ENCODE measurements around the gene FFAR4. TPM values are rescaled to one million over a fixed set of nuclear protein-coding genes. Genes with fewer than 3 reads are reported as not detected.

FFAR4 gene
- total and polyA plus RNA-seq, 4 donors: 0.06 to 4.7 (median 1.4) TPM

- DNase-seq (no peak), ATAC-seq (ENCODE audit: insufficient read depth, low FRiP score) (no peak)
- Histone ChIP-seq H3K4me3 (no peak overlapping the region), H3K4me1 (ENCODE audit: control insufficient read depth in 5 of 5, insufficient read depth in 5 of 5, low read length in 5 of 5) (peaks cover 0 to 4% (median 0%) of the 10 kb centered on the region in 5 donors), H3K36me3 (ENCODE audit: control insufficient read depth in 4 of 4, insufficient read depth in 4 of 4, low read length in 4 of 4) (no peaks in the 10 kb centered on the region), H3K27me3 (ENCODE audit: control insufficient read depth in 3 of 3, insufficient read depth in 3 of 3, low read length in 2 of 3) (no peaks in the 10 kb centered on the region), H3K9ac (ENCODE audit: insufficient read depth in 1 of 2, low read length in 2 of 2) (no peak overlapping the region), H3K9me3 (ENCODE audit: control insufficient read depth in 4 of 4, insufficient read depth in 3 of 4, low read length in 3 of 4) (no peaks in the 10 kb centered on the region), H3K27ac (ENCODE audit: low read depth in 1 of 2, low read length in 1 of 2) (no peak overlapping the region)
- 92 to 93% methylated on average over 15 of the region's 15 CpGs for WGBS, 2 donors
- TF ChIP-seq, protein P1, sequence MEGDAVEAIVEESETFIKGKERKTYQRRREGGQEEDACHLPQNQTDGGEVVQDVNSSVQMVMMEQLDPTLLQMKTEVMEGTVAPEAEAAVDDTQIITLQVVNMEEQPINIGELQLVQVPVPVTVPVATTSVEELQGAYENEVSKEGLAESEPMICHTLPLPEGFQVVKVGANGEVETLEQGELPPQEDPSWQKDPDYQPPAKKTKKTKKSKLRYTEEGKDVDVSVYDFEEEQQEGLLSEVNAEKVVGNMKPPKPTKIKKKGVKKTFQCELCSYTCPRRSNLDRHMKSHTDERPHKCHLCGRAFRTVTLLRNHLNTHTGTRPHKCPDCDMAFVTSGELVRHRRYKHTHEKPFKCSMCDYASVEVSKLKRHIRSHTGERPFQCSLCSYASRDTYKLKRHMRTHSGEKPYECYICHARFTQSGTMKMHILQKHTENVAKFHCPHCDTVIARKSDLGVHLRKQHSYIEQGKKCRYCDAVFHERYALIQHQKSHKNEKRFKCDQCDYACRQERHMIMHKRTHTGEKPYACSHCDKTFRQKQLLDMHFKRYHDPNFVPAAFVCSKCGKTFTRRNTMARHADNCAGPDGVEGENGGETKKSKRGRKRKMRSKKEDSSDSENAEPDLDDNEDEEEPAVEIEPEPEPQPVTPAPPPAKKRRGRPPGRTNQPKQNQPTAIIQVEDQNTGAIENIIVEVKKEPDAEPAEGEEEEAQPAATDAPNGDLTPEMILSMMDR (IDR thresholded peaks at IDR 0.05; ENCODE audit: control extremely low read depth, extremely low read depth): no peak
Measured at GRCh38 chr10:93589648-93590562, 23.4 kb downstream of the FFAR4 start.

DNA sequence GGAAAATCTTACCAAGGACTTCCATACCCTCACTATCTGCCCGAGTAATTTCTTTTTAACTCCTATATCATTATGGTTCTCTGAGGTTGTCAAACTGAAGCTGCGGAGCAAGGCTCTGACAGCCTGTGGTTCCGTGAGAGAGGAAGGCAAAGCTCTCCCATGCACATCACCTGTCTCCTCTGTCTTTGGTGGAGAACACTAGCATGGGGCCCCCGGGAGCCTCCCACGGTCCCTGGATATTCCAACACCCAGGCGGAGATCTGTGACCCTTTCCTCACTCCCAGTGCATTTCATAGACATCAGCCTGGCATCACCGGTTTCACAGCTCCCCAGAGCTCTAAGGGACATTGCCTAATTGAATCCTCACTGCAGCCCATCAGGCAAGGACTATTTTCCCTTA is 24.2 kb downstream of the FFAR4 start:
- Histone ChIP-seq H3K4me1 (ENCODE audit: control insufficient read depth in 5 of 5, insufficient read depth in 5 of 5, low read length in 5 of 5) (peaks cover 0 to 4% (median 0%) of the 10 kb centered on the region in 5 donors), H3K4me3 (no peak overlapping the region), H3K27ac (ENCODE audit: low read depth in 1 of 2, low read length in 1 of 2) (no peak overlapping the region), H3K27me3 (ENCODE audit: control insufficient read depth in 3 of 3, insufficient read depth in 3 of 3, low read length in 2 of 3) (no peaks in the 10 kb centered on the region), H3K36me3 (ENCODE audit: control insufficient read depth in 4 of 4, insufficient read depth in 4 of 4, low read length in 4 of 4) (no peaks in the 10 kb centered on the region), H3K9ac (ENCODE audit: insufficient read depth in 1 of 2, low read length in 2 of 2) (no peak overlapping the region), H3K9me3 (ENCODE audit: control insufficient read depth in 4 of 4, insufficient read depth in 3 of 4, low read length in 3 of 4) (no peaks in the 10 kb centered on the region)
- DNase-seq (no peak), ATAC-seq (ENCODE audit: insufficient read depth, low FRiP score) (no peak)
- TF ChIP-seq, protein P1 (IDR thresholded peaks at IDR 0.05; ENCODE audit: control extremely low read depth, extremely low read depth): no peak
- 93% methylated on average over 7 of the region's 7 CpGs for WGBS, 2 donors

GRCh38 chr10:93591065-93591808 is 24.8 kb downstream of the FFAR4 start:
- TF ChIP-seq, protein P1 (IDR thresholded peaks at IDR 0.05; ENCODE audit: control extremely low read depth, extremely low read depth): no peak
- Histone ChIP-seq H3K9ac (ENCODE audit: insufficient read depth in 1 of 2, low read length in 2 of 2) (no peak overlapping the region), H3K4me3 (no peak overlapping the region), H3K4me1 (ENCODE audit: control insufficient read depth in 5 of 5, insufficient read depth in 5 of 5, low read length in 5 of 5) (peaks cover 0 to 4% (median 0%) of the 10 kb centered on the region in 5 donors), H3K36me3 (ENCODE audit: control insufficient read depth in 4 of 4, insufficient read depth in 4 of 4, low read length in 4 of 4) (no peaks in the 10 kb centered on the region), H3K27ac (ENCODE audit: low read depth in 1 of 2, low read length in 1 of 2) (no peak overlapping the region), H3K9me3 (ENCODE audit: control insufficient read depth in 4 of 4, insufficient read depth in 3 of 4, low read length in 3 of 4) (no peaks in the 10 kb centered on the region), H3K27me3 (ENCODE audit: control insufficient read depth in 3 of 3, insufficient read depth in 3 of 3, low read length in 2 of 3) (no peaks in the 10 kb centered on the region)
- ATAC-seq (ENCODE audit: insufficient read depth, low FRiP score): peak; percentile 27
- DNase-seq: no peak
- 73 to 86% methylated on average over 8 of the region's 8 CpGs for WGBS, 2 donors

Measured in lung (tissue), 12 donors.